Head of caudate nucleus (tissue), 42 donors: ENCODE data around the gene SLC48A1.

Experiments used
- DNase-seq, 42 donors: peaks; one replicate each; pipeline versions ENCODE4 v3.0.0 to v3.0.0-alpha.2; 2020 to 2021; ENCODE audit warnings: mixed read lengths in 7 of 42
- intact Hi-C: fragments of 100-400 bp; cut with DNase I; formaldehyde crosslinking; loops from one replicate; pipeline ENCODE4 v1.15.0; 2022

The SLC48A1 gene

GRCh38 chr12:47754126-47754525, 18.9 kb upstream of the SLC48A1 start:
- intact Hi-C loops: no loop called here
- no peak for DNase-seq

GRCh38 chr12:47754881-47755280, 18.2 kb upstream of the SLC48A1 start:
- intact Hi-C loops: loop anchor here (5.0 kb wide), 1 partner anchor 38 kb away; no protein-coding TSS in a partner anchor
- peak in 5 of 42 donors; percentile 26 to 58 (median 46) for DNase-seq

- intact Hi-C loops: loop anchor here (5.0 kb wide), 1 partner anchor 39 kb away; no protein-coding TSS in a partner anchor
- DNase-seq: peak in 7 of 42 donors; percentile 46 to 70 (median 54)
These were observed 17.1 kb upstream of the SLC48A1 start for GRCh38 chr12:47755655-47756562.

- intact Hi-C loops: loop anchor here (5.0 kb wide), 1 partner anchor 40 kb away; no protein-coding TSS in a partner anchor
- peak in 2 of 42 donors; percentile 8 to 22 for DNase-seq
These were observed 15.6 kb upstream of the SLC48A1 start for GRCh38 chr12:47757364-47757839.

- intact Hi-C loops: loop anchor here (2.0 to 5.0 kb wide), 2 partner anchors 21 to 41 kb away; no protein-coding TSS in a partner anchor
- peak in 9 of 42 donors; percentile 9 to 66 (median 58) for DNase-seq
These were observed 15.0 kb upstream of the SLC48A1 start for GRCh38 chr12:47757840-47758583.

GRCh38 chr12:47758584-47758833, 14.5 kb upstream of the SLC48A1 start:
- DNase-seq: no peak
- intact Hi-C loops: loop anchor here (2.0 to 5.0 kb wide), 2 partner anchors 20 to 41 kb away; no protein-coding TSS in a partner anchor

- intact Hi-C loops: loop anchor here (2.0 to 5.0 kb wide), 2 partner anchors 20 to 42 kb away; no protein-coding TSS in a partner anchor
- peak; percentile 73 to 95 (median 90) for DNase-seq
These were observed 14.0 kb upstream of the SLC48A1 start, which contains the start of gene RAPGEF3 for GRCh38 chr12:47758834-47759690. Gene RAPGEF3 (minus strand): TSS chr12:47758880. CDS start chr12:47758556, 324 bp downstream.

GRCh38 chr12:47762850-47763465, 10.1 kb upstream of the SLC48A1 start:
- DNase-seq: no peak
- intact Hi-C loops: no loop called here

- peak in 1 of 42 donors; percentile 7 for DNase-seq
- intact Hi-C loops: no loop called here
These were observed 9.3 kb upstream of the SLC48A1 start for GRCh38 chr12:47763481-47764346.

- intact Hi-C loops: no loop called here
These were observed 6.4 kb upstream of the SLC48A1 start for GRCh38 chr12:47766502-47767215.

GRCh38 chr12:47767216-47767724, 5.8 kb upstream of the SLC48A1 start:
- intact Hi-C loops: no loop called here
- DNase-seq: peak in 35 of 42 donors; percentile 48 to 87 (median 72)

More at GRCh38 chr12:47766502-47767215, 6.4 kb upstream of the SLC48A1 start:
- no peak for DNase-seq

- DNase-seq: no peak
- intact Hi-C loops: no loop called here
These were observed 4.7 kb upstream of the SLC48A1 start for GRCh38 chr12:47768323-47768811.

- DNase-seq: no peak
- intact Hi-C loops: no loop called here
These were observed 3.6 kb upstream of the SLC48A1 start for GRCh38 chr12:47769234-47770085.

GRCh38 chr12:47770086-47770726, 2.8 kb upstream of the SLC48A1 start:
- no peak for DNase-seq
- intact Hi-C loops: no loop called here

GRCh38 chr12:47771304-47771703, 1.7 kb upstream of the SLC48A1 start:
- DNase-seq: no peak
- intact Hi-C loops: no loop called here
